DOHH2 (cell line): Measurements from ENCODE around the gene RFC5.

Experiments used
- H3F3A ChIP-seq: fragments of 200-600 bp; sonication (generic), shearing (Covaris generic); 2 replicates; pipeline ENCODE4 v1.6.0; 2016; ENCODE audit warnings: antibody characterized with exemption, mild to moderate bottlenecking; ENCODE audit not compliant: control insufficient read depth, insufficient read depth
- H3K27ac ChIP-seq: fragments of 200-600 bp; sonication (generic); 2 replicates; pipeline ENCODE4 v1.5.1; 2014; ENCODE audit warnings: low read depth, mild to moderate bottlenecking, low read length, moderate library complexity
- H3K27me3 ChIP-seq: fragments of 200-600 bp; sonication (generic); 2 replicates; pipeline ENCODE4 v1.6.1; 2014; ENCODE audit warnings: mild to moderate bottlenecking, low read length, mixed read lengths; ENCODE audit not compliant: control insufficient read depth
- H3K36me3 ChIP-seq: fragments of 200-600 bp; sonication (generic); 2 replicates; pipeline ENCODE4 v1.6.1; 2014; ENCODE audit warnings: mild to moderate bottlenecking, low read length, moderate library complexity, mixed read lengths; ENCODE audit not compliant: control insufficient read depth
- H3K4me1 ChIP-seq: fragments of 200-600 bp; sonication (generic); 2 replicates; pipeline ENCODE4 v1.6.1; 2014; ENCODE audit warnings: mild to moderate bottlenecking, low read length, mixed read lengths; ENCODE audit not compliant: control insufficient read depth
- H3K4me2 ChIP-seq: fragments of 200-600 bp; sonication (generic); 2 replicates; pipeline ENCODE4 v1.6.0; 2014; ENCODE audit warnings: mild to moderate bottlenecking, low read length, moderate library complexity
- H3K4me3 ChIP-seq: fragments of 200-600 bp; sonication (generic); 2 replicates; pipeline ENCODE4 v1.5.1; 2014; ENCODE audit warnings: mild to moderate bottlenecking, low read length, mixed read lengths
- H3K79me2 ChIP-seq: fragments of 200-600 bp; sonication (generic); 2 replicates; pipeline ENCODE4 v1.6.1; 2014; ENCODE audit warnings: mild to moderate bottlenecking, low read length, mixed read lengths; ENCODE audit not compliant: control insufficient read depth
- H3K9me2 ChIP-seq: fragments of 200-600 bp; sonication (generic); replicated peaks from 2 replicates; pipeline ENCODE4 v1.6.1; 2014; ENCODE audit warnings: mild to moderate bottlenecking, low read length, mixed read lengths; ENCODE audit not compliant: control insufficient read depth
- H3K9me3 ChIP-seq: fragments of 200-600 bp; sonication (generic); 2 replicates; pipeline ENCODE4 v1.6.1; 2014; ENCODE audit warnings: antibody characterized with exemption, low read length, mixed read lengths; ENCODE audit not compliant: control insufficient read depth, insufficient read depth
- H4K20me1 ChIP-seq: fragments of 200-600 bp; sonication (generic); 2 replicates; pipeline ENCODE4 v1.6.0; 2014; ENCODE audit warnings: low read depth, mild to moderate bottlenecking, antibody characterized with exemption, low read length, moderate library complexity; ENCODE audit not compliant: control insufficient read depth, insufficient read depth
- CTCF ChIP-seq: fragments of 200-600 bp; sonication (generic); IDR thresholded peaks from one replicate; pipeline ENCODE4 v1.5.1; 2014; ENCODE audit warnings: antibody characterized with exemption, mild to moderate bottlenecking, low read depth, low read length; ENCODE audit not compliant: poor library complexity, severe bottlenecking
- EZH2phosphoT487 ChIP-seq: fragments of 200-600 bp; sonication (generic); IDR thresholded peaks from 2 replicates; pipeline ENCODE4 v1.6.1; 2017; ENCODE audit warnings: borderline replicate concordance, mild to moderate bottlenecking, antibody characterized with exemption, low read length, moderate library complexity, mixed read lengths

Gene RFC5

GRCh38 chr12:118042091-118042490 is 25.6 kb downstream of the RFC5 start:
- Histone ChIP-seq H3K27ac (no peak overlapping the region), H3K4me2 (no peak overlapping the region), H3K4me1 (no peaks in the 10 kb centered on the region), H3F3A (no peaks in the 10 kb centered on the region), H3K36me3 (no peaks in the 10 kb centered on the region), H3K27me3 (no peaks in the 10 kb centered on the region), H3K9me2 (no peaks in the 10 kb centered on the region), H3K9me3 (no peaks in the 10 kb centered on the region), H3K79me2 (no peaks in the 10 kb centered on the region), H4K20me1 (no peaks in the 10 kb centered on the region), H3K4me3 (no peak overlapping the region)
- no peak for TF ChIP-seq EZH2phosphoT487
- no peak for TF ChIP-seq CTCF

- H3K79me2 ChIP-seq, result no peaks in the 10 kb centered on the region
- no peaks in the 10 kb centered on the region for H3K27me3 ChIP-seq
- H3K9me2 ChIP-seq, result no peaks in the 10 kb centered on the region
- H4K20me1 ChIP-seq, result no peaks in the 10 kb centered on the region
- no peak overlapping the region for H3K4me2 ChIP-seq
- TF ChIP-seq CTCF (no peak), EZH2phosphoT487 (no peak)
- no peak overlapping the region for H3K27ac ChIP-seq
- no peaks in the 10 kb centered on the region for H3K9me3 ChIP-seq
- H3K4me1 ChIP-seq, result no peaks in the 10 kb centered on the region
- H3K4me3 ChIP-seq, result no peak overlapping the region
- H3K36me3 ChIP-seq, result no peaks in the 10 kb centered on the region
- no peaks in the 10 kb centered on the region for H3F3A ChIP-seq
Observed at GRCh38 chr12:118044075-118044474, 27.6 kb downstream of the RFC5 start.

GRCh38 chr12:118044577-118044976 is 28.1 kb downstream of the RFC5 start:
- TF ChIP-seq CTCF, result no peak
- TF ChIP-seq EZH2phosphoT487, result no peak
- no peaks in the 10 kb centered on the region for H3F3A ChIP-seq
- H3K27ac ChIP-seq, result no peak overlapping the region
- H3K27me3 ChIP-seq, result no peaks in the 10 kb centered on the region
- no peak overlapping the region for H3K4me3 ChIP-seq
- H3K4me2 ChIP-seq, result no peak overlapping the region
- H3K9me2 ChIP-seq, result no peaks in the 10 kb centered on the region
- H4K20me1 ChIP-seq, result no peaks in the 10 kb centered on the region
- H3K36me3 ChIP-seq, result no peaks in the 10 kb centered on the region
- no peaks in the 10 kb centered on the region for H3K79me2 ChIP-seq
- H3K9me3 ChIP-seq, result no peaks in the 10 kb centered on the region
- H3K4me1 ChIP-seq, result no peaks in the 10 kb centered on the region

GRCh38 chr12:118046430-118046829 is 29.9 kb downstream of the RFC5 start:
- no peaks in the 10 kb centered on the region for H3K4me1 ChIP-seq
- no peaks in the 10 kb centered on the region for H3F3A ChIP-seq
- no peaks in the 10 kb centered on the region for H4K20me1 ChIP-seq
- no peak overlapping the region for H3K4me3 ChIP-seq
- TF ChIP-seq EZH2phosphoT487, result no peak
- TF ChIP-seq CTCF, result no peak
- H3K79me2 ChIP-seq, result no peaks in the 10 kb centered on the region
- H3K27ac ChIP-seq, result no peak overlapping the region
- H3K4me2 ChIP-seq, result no peak overlapping the region
- H3K27me3 ChIP-seq, result no peaks in the 10 kb centered on the region
- no peaks in the 10 kb centered on the region for H3K9me3 ChIP-seq
- H3K9me2 ChIP-seq, result no peaks in the 10 kb centered on the region
- no peaks in the 10 kb centered on the region for H3K36me3 ChIP-seq
